Calu3 (cell line): ENCODE data around the gene CFAP300. TPM values are rescaled to one million over a fixed set of nuclear protein-coding genes. Genes with fewer than 3 reads are reported as not detected.

Source experiments
- BruUV-seq: library from RNA; stranded (reverse); fragments of 400-500 nt; replicated peaks from 2 replicates; lab custom pipeline; 2021; lab: Mats Ljungman, UMichigan
- CTCF ChIA-PET: fragments of 300-600 bp; sonication (Branson Sonifier 250); formaldehyde crosslinking; loops from one replicate; lab custom pipeline; 2022; ENCODE audit warnings: antibody characterized with exemption; lab: Charles Lee
- DNase-seq: peaks from one replicate; pipeline ENCODE4 v3.0.0; 2022
- H3K27ac Mint-ChIP-seq: one replicate; pipeline ENCODE4 v1.8.0; 2022; ENCODE audit warnings: mixed read lengths; ENCODE audit not compliant: unreplicated experiment
- H3K27me3 Mint-ChIP-seq: one replicate; pipeline ENCODE4 v1.8.0; 2022; ENCODE audit warnings: mixed read lengths; ENCODE audit not compliant: unreplicated experiment
- H3K36me3 Mint-ChIP-seq: one replicate; pipeline ENCODE4 v1.8.0; 2022; ENCODE audit warnings: mild to moderate bottlenecking, moderate library complexity, mixed read lengths; ENCODE audit not compliant: insufficient read depth, unreplicated experiment
- H3K4me1 Mint-ChIP-seq: one replicate; pipeline ENCODE4 v1.8.0; 2022; ENCODE audit warnings: mild to moderate bottlenecking, low read depth, mixed read lengths; ENCODE audit not compliant: unreplicated experiment
- H3K4me3 Mint-ChIP-seq: one replicate; pipeline ENCODE4 v1.8.0; 2022; ENCODE audit warnings: mild to moderate bottlenecking, low read depth, moderate library complexity, mixed read lengths; ENCODE audit not compliant: unreplicated experiment
- H3K9me3 Mint-ChIP-seq: one replicate; pipeline ENCODE4 v1.8.0; 2022; ENCODE audit warnings: low read depth, mixed read lengths; ENCODE audit not compliant: unreplicated experiment
- intact Hi-C: fragments of 100-400 bp; cut with micrococcal nuclease; formaldehyde crosslinking; loops from one replicate; pipeline ENCODE4 v1.10.0; 2022; ENCODE audit not compliant: unreplicated experiment
- total RNA-seq: library from RNA; stranded (reverse); gene quantifications from 2 replicates; pipeline ENCODE4 v1.2.3, GENCODE V29; 2022
- TF ChIP-seq, protein P1 (sequence below): fragments of 200-600 bp; IDR thresholded peaks from one replicate; pipeline ENCODE4 v1.8.0; 2022; ENCODE audit warnings: antibody characterized with exemption; ENCODE audit not compliant: unreplicated experiment

Gene CFAP300
- total RNA-seq, 1 experiment from 2014 or later: 2.9 TPM

DNA sequence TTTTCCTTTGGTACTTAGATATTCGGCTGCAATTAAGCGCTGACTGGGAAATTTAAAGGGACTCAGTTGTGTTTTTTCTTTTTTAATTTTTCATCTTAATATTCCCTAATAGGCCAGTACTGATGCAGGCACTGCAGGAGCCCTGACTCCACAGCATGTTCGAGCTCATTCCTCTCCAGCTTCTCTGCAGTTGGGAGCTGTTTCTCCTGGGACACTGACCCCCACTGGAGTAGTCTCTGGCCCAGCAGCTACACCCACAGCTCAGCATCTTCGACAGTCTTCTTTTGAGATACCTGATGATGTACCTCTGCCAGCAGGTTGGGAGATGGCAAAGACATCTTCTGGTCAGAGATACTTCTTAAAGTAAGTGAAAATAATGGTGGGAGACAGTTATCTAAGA, 66.8 kb downstream of the CFAP300 start:
- Mint-ChIP-seq H3K27me3 (no peaks in the 10 kb centered on the region), H3K4me3 (peak overlapping the region; percentile 63), H3K9me3 (no peaks in the 10 kb centered on the region), H3K4me1 (peaks cover 32% of the 10 kb centered on the region), H3K27ac (peak overlapping the region; percentile 60), H3K36me3 (peaks cover 47% of the 10 kb centered on the region)
- TF ChIP-seq, protein P1, sequence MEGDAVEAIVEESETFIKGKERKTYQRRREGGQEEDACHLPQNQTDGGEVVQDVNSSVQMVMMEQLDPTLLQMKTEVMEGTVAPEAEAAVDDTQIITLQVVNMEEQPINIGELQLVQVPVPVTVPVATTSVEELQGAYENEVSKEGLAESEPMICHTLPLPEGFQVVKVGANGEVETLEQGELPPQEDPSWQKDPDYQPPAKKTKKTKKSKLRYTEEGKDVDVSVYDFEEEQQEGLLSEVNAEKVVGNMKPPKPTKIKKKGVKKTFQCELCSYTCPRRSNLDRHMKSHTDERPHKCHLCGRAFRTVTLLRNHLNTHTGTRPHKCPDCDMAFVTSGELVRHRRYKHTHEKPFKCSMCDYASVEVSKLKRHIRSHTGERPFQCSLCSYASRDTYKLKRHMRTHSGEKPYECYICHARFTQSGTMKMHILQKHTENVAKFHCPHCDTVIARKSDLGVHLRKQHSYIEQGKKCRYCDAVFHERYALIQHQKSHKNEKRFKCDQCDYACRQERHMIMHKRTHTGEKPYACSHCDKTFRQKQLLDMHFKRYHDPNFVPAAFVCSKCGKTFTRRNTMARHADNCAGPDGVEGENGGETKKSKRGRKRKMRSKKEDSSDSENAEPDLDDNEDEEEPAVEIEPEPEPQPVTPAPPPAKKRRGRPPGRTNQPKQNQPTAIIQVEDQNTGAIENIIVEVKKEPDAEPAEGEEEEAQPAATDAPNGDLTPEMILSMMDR: no peak
- CTCF ChIA-PET: interaction anchor here (1.3 kb wide), 1 partner anchor 106 kb away, joined by 3 read pairs; no protein-coding TSS in a partner anchor
- intact Hi-C loops: loop anchor here (5.0 kb wide), 2 partner anchors 113 to 197 kb away; partner anchors contain the start of genes ANGPTL5 and CEP126
- BruUV-seq: no TSS peak
- DNase-seq: no peak

DNA sequence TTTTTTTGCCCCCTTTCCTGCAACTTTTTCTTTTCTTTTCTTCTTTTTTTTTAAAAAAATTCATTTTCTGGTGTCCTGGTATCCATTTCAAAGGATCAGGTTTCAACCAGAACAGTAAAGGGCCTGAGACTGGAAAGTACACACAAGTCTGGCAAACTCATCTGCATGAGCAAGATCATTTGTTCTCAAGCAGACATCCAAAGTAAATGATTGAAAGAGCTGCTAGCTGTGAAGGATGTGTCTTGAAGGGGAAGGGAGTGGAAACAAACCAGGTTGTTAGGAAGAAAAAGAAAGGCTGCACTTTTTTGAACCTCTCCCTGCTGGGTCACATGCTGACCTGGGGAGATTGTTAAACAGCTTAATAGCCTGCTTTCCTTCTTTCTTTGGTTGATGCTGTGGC, 68.3 kb downstream of the CFAP300 start:
- peak overlapping the region; percentile 60 for H3K27ac Mint-ChIP-seq
- TF ChIP-seq, protein P1: no peak
- CTCF ChIA-PET: interaction anchor here (1.2 kb wide), 1 partner anchor 153 kb away, joined by 3 read pairs; no protein-coding TSS in a partner anchor
- intact Hi-C loops: loop anchor here (5.0 kb wide), 1 partner anchor 42 kb away; no protein-coding TSS in a partner anchor
- H3K36me3 Mint-ChIP-seq: peaks cover 33% of the 10 kb centered on the region
- peaks cover 40% of the 10 kb centered on the region for H3K4me1 Mint-ChIP-seq
- DNase-seq: peak; percentile 30
- peak overlapping the region; percentile 50 for H3K4me3 Mint-ChIP-seq
- no peaks in the 10 kb centered on the region for H3K27me3 Mint-ChIP-seq
- no TSS peak for BruUV-seq
- no peaks in the 10 kb centered on the region for H3K9me3 Mint-ChIP-seq

DNA sequence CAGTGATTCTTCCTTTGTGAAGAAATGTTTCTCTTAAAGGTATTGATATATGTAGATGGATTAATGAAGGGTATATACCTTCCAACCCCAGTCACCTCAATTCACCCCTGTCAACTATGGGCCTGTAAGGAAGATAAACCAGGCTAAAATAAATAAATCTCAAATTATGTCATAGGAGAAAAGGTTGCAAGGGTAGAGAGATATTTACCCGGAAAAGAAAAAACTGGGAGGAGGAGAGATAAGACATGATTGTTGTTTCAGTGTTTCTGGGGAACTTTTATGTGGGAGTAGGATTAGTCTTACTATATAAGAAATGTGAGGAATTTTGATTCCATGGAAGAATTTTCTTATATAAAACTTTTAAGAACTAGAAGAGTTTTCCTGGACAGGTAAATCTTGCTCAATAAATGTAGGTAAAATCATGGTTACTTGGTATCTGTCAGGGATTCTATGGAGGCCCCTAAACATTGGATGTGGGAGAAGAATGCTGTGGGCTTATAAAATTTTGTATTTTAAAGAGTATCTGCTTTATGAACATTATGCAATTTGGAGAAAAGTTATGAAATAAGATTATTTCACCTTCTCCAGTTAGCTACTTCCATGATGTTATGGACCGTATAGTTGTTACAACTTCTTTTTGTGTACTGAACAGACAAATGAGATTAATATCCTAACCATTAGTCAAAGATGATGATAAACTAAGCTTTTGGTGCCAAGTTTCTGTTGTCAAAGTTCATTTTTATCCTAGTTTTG, 69.4 kb downstream of the CFAP300 start:
- peaks cover 45% of the 10 kb centered on the region for H3K4me1 Mint-ChIP-seq
- peaks cover 26% of the 10 kb centered on the region for H3K36me3 Mint-ChIP-seq
- no TSS peak for BruUV-seq
- no peaks in the 10 kb centered on the region for H3K27me3 Mint-ChIP-seq
- CTCF ChIA-PET: interaction anchor here (1.2 kb wide), 1 partner anchor 152 kb away, joined by 3 read pairs; no protein-coding TSS in a partner anchor
- TF ChIP-seq, protein P1: no peak
- DNase-seq: no peak
- intact Hi-C loops: loop anchor here (2.0 to 5.0 kb wide), 2 partner anchors 41 to 162 kb away; no protein-coding TSS in a partner anchor
- H3K27ac Mint-ChIP-seq: peak overlapping the region; percentile 79
- peak overlapping the region; percentile 12 for H3K4me3 Mint-ChIP-seq
- no peaks in the 10 kb centered on the region for H3K9me3 Mint-ChIP-seq

DNA sequence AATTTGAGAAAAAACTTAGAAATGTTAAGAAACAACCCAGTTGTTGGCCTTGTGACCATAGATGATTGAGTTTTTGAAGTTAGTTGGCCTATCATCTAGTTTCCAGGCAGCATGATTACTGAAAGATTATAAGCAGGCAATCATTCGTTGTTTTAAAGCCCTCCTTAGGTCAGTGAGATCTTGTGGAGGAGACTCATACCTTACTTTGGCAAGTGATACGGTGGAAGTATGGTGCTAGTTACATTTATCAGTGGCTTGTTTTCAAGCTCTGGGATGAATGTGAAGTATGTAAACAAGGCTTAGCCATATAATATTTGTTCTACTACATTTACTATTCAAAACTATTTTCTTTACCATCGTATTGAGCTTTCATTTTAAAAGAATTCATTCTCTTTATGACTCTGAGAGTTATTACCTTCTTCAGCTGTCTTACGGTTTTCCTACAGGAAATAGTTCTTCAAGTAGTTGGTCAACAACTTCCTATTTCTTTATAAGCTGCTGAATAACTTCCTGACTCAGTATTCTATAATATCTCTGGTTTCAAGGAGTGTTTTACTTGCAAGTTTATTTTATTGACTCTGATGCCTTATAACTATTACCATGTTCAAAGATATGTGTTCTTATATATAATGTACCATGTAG, 70.4 kb downstream of the CFAP300 start:
- no peaks in the 10 kb centered on the region for H3K27me3 Mint-ChIP-seq
- no peak overlapping the region for H3K4me3 Mint-ChIP-seq
- H3K36me3 Mint-ChIP-seq: peaks cover 21% of the 10 kb centered on the region
- CTCF ChIA-PET: no interaction called here
- H3K27ac Mint-ChIP-seq: no peak overlapping the region
- BruUV-seq: no TSS peak
- intact Hi-C loops: loop anchor here (2.0 to 5.0 kb wide), 2 partner anchors 40 to 161 kb away; no protein-coding TSS in a partner anchor
- TF ChIP-seq, protein P1: no peak
- no peak for DNase-seq
- H3K4me1 Mint-ChIP-seq: peaks cover 45% of the 10 kb centered on the region
- H3K9me3 Mint-ChIP-seq: no peaks in the 10 kb centered on the region
